ENCODE data around the gene C6orf15. TPM values are rescaled to one million over a fixed set of nuclear protein-coding genes. Genes with fewer than 3 reads are reported as not detected.

The C6orf15 gene
- polyA plus RNA-seq, 1 donor from 2014 or later = not detected

DNA sequence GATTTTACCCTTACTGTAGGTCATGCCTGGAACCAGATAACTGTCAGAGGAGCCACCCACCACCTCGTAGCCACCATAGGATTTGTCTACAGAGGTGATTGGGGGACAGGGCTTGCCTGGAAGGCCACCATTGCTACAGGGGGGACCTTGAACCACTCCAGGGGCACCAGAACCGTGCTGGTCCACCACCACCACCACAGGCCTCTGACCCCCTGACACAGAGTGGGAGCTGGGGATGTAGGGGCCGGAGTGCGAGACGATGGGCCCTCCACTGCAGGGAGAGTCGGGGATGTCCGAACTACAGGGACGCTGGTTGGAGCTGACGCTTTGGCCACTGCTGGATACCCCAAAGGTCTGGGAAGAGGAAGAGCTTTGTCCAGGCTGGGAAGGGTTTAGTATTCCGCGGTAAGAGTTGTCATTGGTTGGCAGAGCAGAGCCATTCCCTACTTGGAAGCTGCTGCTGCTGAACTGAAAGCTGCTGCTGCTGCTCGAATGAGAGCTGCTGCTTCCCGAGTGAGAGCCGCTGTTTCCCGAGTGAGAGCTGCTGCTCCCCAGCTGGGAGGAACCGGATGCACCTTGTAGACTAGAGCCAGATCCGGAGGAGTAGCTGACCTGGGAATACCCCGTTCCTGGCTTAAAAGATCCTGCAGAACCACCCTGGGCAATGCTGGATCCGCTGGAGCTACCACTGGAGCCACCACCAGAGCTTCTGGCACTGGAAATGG, 4.4 kb upstream of the C6orf15 start:
- H2AFZ ChIP-seq (ENCODE audit: low read depth, low read length) = no peak overlapping the region
- no peak overlapping the region for H3K9ac ChIP-seq (ENCODE audit: low read length)
- no peaks in the 10 kb centered on the region for H3K9me3 ChIP-seq (ENCODE audit: low read length)
- no peaks in the 10 kb centered on the region for H4K20me1 ChIP-seq (ENCODE audit: insufficient read depth)
- TF ChIP-seq, protein P1, sequence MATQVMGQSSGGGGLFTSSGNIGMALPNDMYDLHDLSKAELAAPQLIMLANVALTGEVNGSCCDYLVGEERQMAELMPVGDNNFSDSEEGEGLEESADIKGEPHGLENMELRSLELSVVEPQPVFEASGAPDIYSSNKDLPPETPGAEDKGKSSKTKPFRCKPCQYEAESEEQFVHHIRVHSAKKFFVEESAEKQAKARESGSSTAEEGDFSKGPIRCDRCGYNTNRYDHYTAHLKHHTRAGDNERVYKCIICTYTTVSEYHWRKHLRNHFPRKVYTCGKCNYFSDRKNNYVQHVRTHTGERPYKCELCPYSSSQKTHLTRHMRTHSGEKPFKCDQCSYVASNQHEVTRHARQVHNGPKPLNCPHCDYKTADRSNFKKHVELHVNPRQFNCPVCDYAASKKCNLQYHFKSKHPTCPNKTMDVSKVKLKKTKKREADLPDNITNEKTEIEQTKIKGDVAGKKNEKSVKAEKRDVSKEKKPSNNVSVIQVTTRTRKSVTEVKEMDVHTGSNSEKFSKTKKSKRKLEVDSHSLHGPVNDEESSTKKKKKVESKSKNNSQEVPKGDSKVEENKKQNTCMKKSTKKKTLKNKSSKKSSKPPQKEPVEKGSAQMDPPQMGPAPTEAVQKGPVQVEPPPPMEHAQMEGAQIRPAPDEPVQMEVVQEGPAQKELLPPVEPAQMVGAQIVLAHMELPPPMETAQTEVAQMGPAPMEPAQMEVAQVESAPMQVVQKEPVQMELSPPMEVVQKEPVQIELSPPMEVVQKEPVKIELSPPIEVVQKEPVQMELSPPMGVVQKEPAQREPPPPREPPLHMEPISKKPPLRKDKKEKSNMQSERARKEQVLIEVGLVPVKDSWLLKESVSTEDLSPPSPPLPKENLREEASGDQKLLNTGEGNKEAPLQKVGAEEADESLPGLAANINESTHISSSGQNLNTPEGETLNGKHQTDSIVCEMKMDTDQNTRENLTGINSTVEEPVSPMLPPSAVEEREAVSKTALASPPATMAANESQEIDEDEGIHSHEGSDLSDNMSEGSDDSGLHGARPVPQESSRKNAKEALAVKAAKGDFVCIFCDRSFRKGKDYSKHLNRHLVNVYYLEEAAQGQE (IDR thresholded peaks at IDR 0.05; ENCODE audit: borderline replicate concordance) = no peak
- no peak overlapping the region for H3K4me3 ChIP-seq (ENCODE audit: low read length)
- H3K4me2 ChIP-seq (ENCODE audit: low read length) = no peak overlapping the region
- no peak overlapping the region for H3K27ac ChIP-seq (ENCODE audit: low read length)
- H3K9me2 ChIP-seq (ENCODE audit: insufficient read depth, low read length) = no peaks in the 10 kb centered on the region
- no peaks in the 10 kb centered on the region for H3K79me2 ChIP-seq (replicated peaks; ENCODE audit: insufficient read depth, low read length)
- no peaks in the 10 kb centered on the region for H3K36me3 ChIP-seq (ENCODE audit: insufficient read depth, low read length)
- no peaks in the 10 kb centered on the region for H3K27me3 ChIP-seq (ENCODE audit: insufficient read depth, low read depth, low read length)
- no peaks in the 10 kb centered on the region for H3F3A ChIP-seq (ENCODE audit: insufficient read depth, low read length, poor library complexity, severe bottlenecking)

- Histone ChIP-seq H3K36me3 (ENCODE audit: insufficient read depth, low read length) (no peaks in the 10 kb centered on the region), H3K4me3 (ENCODE audit: low read length) (no peak overlapping the region), H3K79me2 (replicated peaks; ENCODE audit: insufficient read depth, low read length) (no peaks in the 10 kb centered on the region), H3K9ac (ENCODE audit: low read length) (no peak overlapping the region), H3K27ac (ENCODE audit: low read length) (no peak overlapping the region), H3K27me3 (ENCODE audit: insufficient read depth, low read depth, low read length) (no peaks in the 10 kb centered on the region), H4K20me1 (ENCODE audit: insufficient read depth) (no peaks in the 10 kb centered on the region), H3K9me3 (ENCODE audit: low read length) (no peaks in the 10 kb centered on the region), H2AFZ (ENCODE audit: low read depth, low read length) (no peak overlapping the region), H3F3A (ENCODE audit: insufficient read depth, low read length, poor library complexity, severe bottlenecking) (no peaks in the 10 kb centered on the region), H3K9me2 (ENCODE audit: insufficient read depth, low read length) (no peaks in the 10 kb centered on the region), H3K4me2 (ENCODE audit: low read length) (no peak overlapping the region)
- TF ChIP-seq SMC3 (conservative IDR thresholded peaks at IDR 0.05; ENCODE audit: poor library complexity) (no peak), TAF1 (IDR thresholded peaks at IDR 0.05; ENCODE audit: low read depth) (no peak), POLR2AphosphoS5 (IDR thresholded peaks at IDR 0.05) (no peak), EZH2 (IDR thresholded peaks at IDR 0.05; ENCODE audit: borderline replicate concordance, insufficient read depth, low read length, poor library complexity, severe bottlenecking) (no peak), MXI1 (conservative IDR thresholded peaks at IDR 0.05; ENCODE audit: poor library complexity, severe bottlenecking) (no peak), EP300 (conservative IDR thresholded peaks at IDR 0.05; ENCODE audit: poor library complexity, severe bottlenecking) (no peak), CTCF (IDR thresholded peaks at IDR 0.05; ENCODE audit: poor library complexity, severe bottlenecking) (no peak), RAD21 (conservative IDR thresholded peaks at IDR 0.05) (no peak)
- TF ChIP-seq, protein P1 (IDR thresholded peaks at IDR 0.05; ENCODE audit: borderline replicate concordance) = no peak
Measured at GRCh38 chr6:31115941-31116560, 3.7 kb upstream of the C6orf15 start.
